GM12864 (cell line): Measurements from ENCODE around the gene CORO7.

Source experiments
- DNase-seq: peaks from one replicate; pipeline ENCODE4 v3.0.0-alpha.2; 2011; ENCODE audit warnings: low read depth
- H3K4me3 ChIP-seq: 2 replicates; pipeline ENCODE4 v1.5.1; 2011; ENCODE audit warnings: mild to moderate bottlenecking, low read depth, low read length, control low read depth
- CTCF ChIP-seq: IDR thresholded peaks from 2 replicates; pipeline ENCODE4 v1.5.1; 2011; ENCODE audit warnings: low read depth, mild to moderate bottlenecking, moderate library complexity, low read length, control low read depth, inconsistent platforms; ENCODE audit errors: missing control alignments

CORO7 gene

GRCh38 chr16:4342866-4343744 lies 73.3 kb downstream of the CORO7 start:
- no peak for DNase-seq
- no peak overlapping the region for H3K4me3 ChIP-seq
- no peak for TF ChIP-seq CTCF

- no peak for TF ChIP-seq CTCF
- DNase-seq = no peak
- H3K4me3 ChIP-seq = no peak overlapping the region
These were observed 75.1 kb downstream of the CORO7 start for GRCh38 chr16:4341250-4341649.

GRCh38 chr16:4340443-4340842 lies 76.0 kb downstream of the CORO7 start:
- TF ChIP-seq CTCF = no peak
- H3K4me3 ChIP-seq = no peak overlapping the region
- DNase-seq = no peak

GRCh38 chr16:4339909-4340308 lies 76.5 kb downstream of the CORO7 start:
- DNase-seq = no peak
- no peak overlapping the region for H3K4me3 ChIP-seq
- no peak for TF ChIP-seq CTCF

- no peak overlapping the region for H3K4me3 ChIP-seq
- no peak for TF ChIP-seq CTCF
- no peak for DNase-seq
These were observed 76.9 kb downstream of the CORO7 start for GRCh38 chr16:4339455-4339854.

- no peak for DNase-seq
- no peak overlapping the region for H3K4me3 ChIP-seq
- no peak for TF ChIP-seq CTCF
These were observed 77.6 kb downstream of the CORO7 start for GRCh38 chr16:4338712-4339299.

GRCh38 chr16:4338125-4338582 lies 78.2 kb downstream of the CORO7 start:
- no peak for TF ChIP-seq CTCF
- no peak for DNase-seq
- no peak overlapping the region for H3K4me3 ChIP-seq
